Suprapubic skin (tissue), 4 donors: ENCODE results near the gene LYPLAL1.

ENCODE experiments used
- EP300 ChIP-seq: sonication (generic); formaldehyde crosslinking; IDR thresholded peaks from one replicate; pipeline ENCODE4 v1.6.1; 2017; ENCODE audit warnings: antibody characterized with exemption
- POLR2A ChIP-seq, 2 donors: fragments of 450-650 bp; IDR thresholded peaks; one replicate each; pipeline ENCODE4 v1.6.1; 2017; ENCODE audit warnings: antibody characterized with exemption in 2 of 2, mild to moderate bottlenecking in 2 of 2, moderate library complexity in 2 of 2
- POLR2AphosphoS5 ChIP-seq, 3 donors: sonication (generic); formaldehyde crosslinking; IDR thresholded peaks; one replicate each; pipeline ENCODE4 v1.6.1; 2017; ENCODE audit warnings: antibody characterized with exemption in 3 of 3
- TF ChIP-seq, protein P1 (sequence below), 2 donors: fragments of 200-600 bp in 1 of 2; fragments of 450-650 bp in 1 of 2; sonication (generic) in 1 of 2; IDR thresholded peaks; one replicate each; pipeline ENCODE4 v1.5.1; 2016 to 2019; ENCODE audit warnings: antibody characterized with exemption in 2 of 2, mild to moderate bottlenecking in 1 of 2, moderate library complexity in 1 of 2

DNA sequence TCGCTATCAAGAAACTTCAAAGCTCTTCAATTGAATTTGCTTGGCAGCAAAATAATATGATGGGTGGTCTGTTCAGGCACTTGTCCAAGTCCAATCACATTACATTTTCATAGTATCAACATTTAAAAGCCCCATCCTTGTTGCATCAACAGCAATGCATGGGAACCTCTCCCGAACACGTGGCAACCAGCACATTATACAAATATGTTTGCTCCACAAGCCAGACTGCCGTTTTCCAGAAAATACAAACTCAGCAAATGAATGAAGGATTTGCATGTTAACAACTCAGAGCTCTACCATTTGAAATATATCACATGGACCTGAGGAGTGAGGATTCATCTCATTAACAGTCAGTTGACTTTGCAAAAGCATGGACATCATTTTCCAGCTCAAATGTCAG lies 20.0 kb upstream of the LYPLAL1 start:
- TF ChIP-seq, protein P1, sequence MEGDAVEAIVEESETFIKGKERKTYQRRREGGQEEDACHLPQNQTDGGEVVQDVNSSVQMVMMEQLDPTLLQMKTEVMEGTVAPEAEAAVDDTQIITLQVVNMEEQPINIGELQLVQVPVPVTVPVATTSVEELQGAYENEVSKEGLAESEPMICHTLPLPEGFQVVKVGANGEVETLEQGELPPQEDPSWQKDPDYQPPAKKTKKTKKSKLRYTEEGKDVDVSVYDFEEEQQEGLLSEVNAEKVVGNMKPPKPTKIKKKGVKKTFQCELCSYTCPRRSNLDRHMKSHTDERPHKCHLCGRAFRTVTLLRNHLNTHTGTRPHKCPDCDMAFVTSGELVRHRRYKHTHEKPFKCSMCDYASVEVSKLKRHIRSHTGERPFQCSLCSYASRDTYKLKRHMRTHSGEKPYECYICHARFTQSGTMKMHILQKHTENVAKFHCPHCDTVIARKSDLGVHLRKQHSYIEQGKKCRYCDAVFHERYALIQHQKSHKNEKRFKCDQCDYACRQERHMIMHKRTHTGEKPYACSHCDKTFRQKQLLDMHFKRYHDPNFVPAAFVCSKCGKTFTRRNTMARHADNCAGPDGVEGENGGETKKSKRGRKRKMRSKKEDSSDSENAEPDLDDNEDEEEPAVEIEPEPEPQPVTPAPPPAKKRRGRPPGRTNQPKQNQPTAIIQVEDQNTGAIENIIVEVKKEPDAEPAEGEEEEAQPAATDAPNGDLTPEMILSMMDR (IDR thresholded peaks at IDR 0.05): no peak
- TF ChIP-seq POLR2AphosphoS5 (IDR thresholded peaks at IDR 0.05) (no peak), EP300 (no peak), POLR2A (IDR thresholded peaks at IDR 0.05) (no peak)
